ENCODE data around the gene PGC. TPM values are rescaled to one million over a fixed set of nuclear protein-coding genes. Genes with fewer than 3 reads are reported as not detected.

The PGC gene
- total RNA-seq, 1 experiment from 2014 or later: not detected

DNA sequence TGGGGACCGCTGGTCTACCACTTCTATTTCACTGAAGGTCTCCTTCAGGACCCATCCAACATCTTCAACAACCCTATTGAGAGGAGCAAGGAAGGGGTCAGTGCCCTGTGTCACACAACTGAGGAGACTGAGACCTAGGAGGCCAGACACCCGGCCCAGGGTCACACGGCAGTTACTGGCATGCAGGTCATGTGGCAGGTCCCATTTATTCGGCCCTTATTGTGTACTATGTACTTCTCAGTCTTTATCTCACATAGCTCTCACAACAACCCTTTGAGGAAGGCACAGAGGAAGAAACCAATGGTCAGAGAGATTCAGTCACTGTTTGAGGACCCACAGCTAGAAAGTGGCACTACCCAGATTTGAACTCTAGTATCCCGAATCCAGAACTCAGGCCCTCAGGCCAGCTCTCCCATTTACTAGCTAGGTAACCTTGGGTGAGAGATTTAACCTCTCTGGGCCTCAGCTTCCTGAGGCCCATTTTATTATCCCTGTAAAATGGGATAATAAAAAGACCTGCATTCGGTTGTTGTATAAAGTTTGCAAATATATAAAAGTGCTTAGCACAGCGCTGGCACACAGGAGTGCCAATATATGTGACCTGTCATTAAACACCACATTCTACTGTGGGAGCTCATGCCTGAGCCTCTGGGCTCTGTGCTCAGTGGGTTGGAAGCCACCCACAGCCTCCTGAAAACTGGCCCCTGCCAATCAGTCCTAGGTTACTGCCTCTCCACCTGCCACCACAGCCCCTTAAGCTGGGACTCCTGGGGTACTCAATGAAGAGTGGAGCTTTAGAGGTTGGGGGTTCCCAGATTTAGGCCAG, 27.5 kb downstream of the PGC start:
- Histone ChIP-seq H2BK120ac (ENCODE audit: low read depth, low read length, poor library complexity, severe bottlenecking) (no peak overlapping the region), H3K4me1 (ENCODE audit: insufficient read depth, low read length) (no peaks in the 10 kb centered on the region), H3T11ph (ENCODE audit: low read length) (no peak overlapping the region), H3K18ac (ENCODE audit: insufficient read length, low read depth, low read length) (no peak overlapping the region), H2AK5ac (ENCODE audit: insufficient read length, low read length) (no peak overlapping the region), H2BK15ac (ENCODE audit: low read depth, low read length) (no peak overlapping the region), H3K9me3 (ENCODE audit: control insufficient read depth, low read depth, low read length) (no peaks in the 10 kb centered on the region), H2BK20ac (ENCODE audit: low read depth, low read length, poor library complexity, severe bottlenecking) (no peak overlapping the region), H4K91ac (ENCODE audit: insufficient read length, low read depth, low read length) (no peak overlapping the region), H4K20me1 (ENCODE audit: control insufficient read depth, insufficient read depth, insufficient read length) (no peaks in the 10 kb centered on the region), H3K14ac (ENCODE audit: insufficient read depth, low read length) (no peak overlapping the region), H3K27me3 (ENCODE audit: insufficient read depth, low read length) (no peaks in the 10 kb centered on the region), H3K4me2 (ENCODE audit: insufficient read depth, insufficient read length, low read length) (no peak overlapping the region), H3K23ac (ENCODE audit: insufficient read length, low read depth, low read length) (no peak overlapping the region), H4K8ac (replicated peaks; ENCODE audit: insufficient read length, low read depth, low read length) (no peak overlapping the region), H3K79me1 (ENCODE audit: insufficient read depth, low read depth, low read length, poor library complexity, severe bottlenecking) (no peaks in the 10 kb centered on the region), H2BK5ac (ENCODE audit: insufficient read length, low read length) (no peak overlapping the region), H4K5ac (ENCODE audit: insufficient read length, low read depth, low read length) (no peak overlapping the region), H3K27ac (ENCODE audit: insufficient read length, low read depth, low read length) (no peak overlapping the region), H3K9ac (ENCODE audit: extremely low read depth, insufficient read length, low read length) (no peak overlapping the region), H3K56ac (ENCODE audit: insufficient read length, low read depth, low read length) (no peak overlapping the region), H2AFZ (ENCODE audit: low read length) (no peak overlapping the region), H3K79me2 (ENCODE audit: insufficient read depth, low read length) (no peaks in the 10 kb centered on the region; the same call in 1 of the 2 replicates), H3K23me2 (ENCODE audit: insufficient read length, low read depth, low read length, poor library complexity, severe bottlenecking) (no peaks in the 10 kb centered on the region), H2BK12ac (ENCODE audit: insufficient read length, low read depth, low read length) (no peak overlapping the region), H3K4ac (ENCODE audit: low read depth, low read length) (no peak overlapping the region)
- Mint-ChIP-seq H3K27ac (no peak overlapping the region), H3K4me1 (peaks cover 9 to 20% of the 10 kb centered on the region in 2 experiments), H3K27me3 (ENCODE audit: low read depth) (peaks cover 4% of the 10 kb centered on the region; the same call in 1 of the 2 replicates), H3K4me3 (no peak overlapping the region), H3K9me3 (no peaks in the 10 kb centered on the region), H3K36me3 (ENCODE audit: insufficient read depth in 1 of 3, low read depth in 3 of 3) (no peaks in the 10 kb centered on the region)
- TF ChIP-seq CTCF (conservative IDR thresholded peaks at IDR 0.05): no peak
- no peak for DNase-seq
- no CpG with 5 or more reads among the region's 7 CpGs for WGBS (ENCODE audit: extremely low coverage, insufficient read length, low lambda C conversion rate)

Measured in H9 (cell line).